HCT116 (cell line): ENCODE measurements around the gene ELP1.

Experiments used
- CBX3 ChIP-seq: IDR thresholded peaks from 2 replicates; pipeline ENCODE4 v1.6.1; 2012; ENCODE audit warnings: low read depth
- CTCF ChIP-seq, 3 experiments: fragments of 200-600 bp in 1 of 3; sonication (generic) in 1 of 3; IDR thresholded peaks in 2 of 3; conservative IDR thresholded peaks in 1 of 3; 2 replicates each; pipeline ENCODE4 v1.5.1; 2012 to 2017; ENCODE audit warnings: low read depth in 2 of 3, low read length in 2 of 3, antibody characterized with exemption in 1 of 3, borderline replicate concordance in 1 of 3, control low read depth in 1 of 3, mild to moderate bottlenecking in 1 of 3, mixed read lengths in 1 of 3, mixed run types in 1 of 3, moderate library complexity in 1 of 3; ENCODE audit not compliant: insufficient read depth in 1 of 3
- EZH2 ChIP-seq: fragments of 200-600 bp; sonication (generic); IDR thresholded peaks from 2 replicates; pipeline ENCODE4 v1.6.1; 2017; ENCODE audit warnings: antibody characterized with exemption, mixed run types
- EZH2phosphoT487 ChIP-seq: fragments of 200-600 bp; IDR thresholded peaks from 2 replicates; pipeline ENCODE4 v1.6.1; 2018; ENCODE audit warnings: antibody characterized with exemption, borderline replicate concordance
- POLR2A ChIP-seq: IDR thresholded peaks from 2 replicates; pipeline ENCODE4 v1.7.0; 2011; ENCODE audit warnings: borderline replicate concordance; ENCODE audit not compliant: insufficient read depth, insufficient read length; ENCODE audit errors: extremely low read depth

GRCh38 chr9:108910402-108910801 lies 23.5 kb downstream of the ELP1 start:
- TF ChIP-seq EZH2 (no peak), CTCF (IDR thresholded peaks at IDR 0.05 in 2 of 3, conservative IDR thresholded peaks at IDR 0.05 in 1 of 3; ENCODE audit: borderline replicate concordance in 1 of 3, insufficient read depth in 1 of 3, low read depth in 2 of 3, low read length in 2 of 3) (no peak), CBX3 (no peak), POLR2A (no peak), EZH2phosphoT487 (no peak)
